ENCODE results near the gene ARGLU1. TPM values are rescaled to one million over a fixed set of nuclear protein-coding genes. Genes with fewer than 3 reads are reported as not detected.

The ARGLU1 gene
- total and polyA plus RNA-seq, 9 of the 15 experiments (the other 6 are each of a cell fraction or from before 2014, with no cell fraction given) = 19.3 to 99.9 (median 49.3) TPM

DNA sequence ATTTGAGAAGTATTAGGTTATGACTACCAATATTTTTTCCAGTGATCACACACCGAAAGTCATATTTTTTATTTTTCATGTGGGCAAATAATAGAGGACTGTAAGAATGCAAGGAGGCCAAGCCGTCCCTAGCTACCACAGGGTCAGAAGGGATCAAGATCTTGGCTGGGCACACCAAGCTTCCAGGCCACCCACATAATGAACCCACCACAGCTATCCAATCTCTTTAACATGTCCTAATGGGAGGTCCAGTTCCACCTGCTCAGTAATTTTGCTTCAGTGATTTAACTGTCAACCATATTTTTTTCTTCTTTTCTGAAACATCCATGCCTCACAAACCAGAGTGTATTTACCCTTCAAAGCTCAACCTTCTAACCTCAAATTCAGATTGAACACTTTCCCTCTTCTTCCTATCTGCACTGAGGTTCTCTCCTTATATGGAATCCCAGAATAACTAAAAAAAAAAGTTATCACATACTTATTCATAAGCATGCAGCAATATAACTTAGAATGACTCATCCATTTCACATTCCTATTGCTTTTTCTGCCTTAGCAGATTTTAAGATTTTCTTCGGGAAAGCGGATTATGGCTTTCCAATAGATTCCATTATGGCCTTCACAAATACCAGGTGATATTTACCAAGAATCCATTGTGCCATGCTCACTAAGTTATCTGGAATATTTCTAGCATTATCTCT lies 12.2 kb downstream of the ARGLU1 start (continued):
- TF ChIP-seq, protein P1, sequence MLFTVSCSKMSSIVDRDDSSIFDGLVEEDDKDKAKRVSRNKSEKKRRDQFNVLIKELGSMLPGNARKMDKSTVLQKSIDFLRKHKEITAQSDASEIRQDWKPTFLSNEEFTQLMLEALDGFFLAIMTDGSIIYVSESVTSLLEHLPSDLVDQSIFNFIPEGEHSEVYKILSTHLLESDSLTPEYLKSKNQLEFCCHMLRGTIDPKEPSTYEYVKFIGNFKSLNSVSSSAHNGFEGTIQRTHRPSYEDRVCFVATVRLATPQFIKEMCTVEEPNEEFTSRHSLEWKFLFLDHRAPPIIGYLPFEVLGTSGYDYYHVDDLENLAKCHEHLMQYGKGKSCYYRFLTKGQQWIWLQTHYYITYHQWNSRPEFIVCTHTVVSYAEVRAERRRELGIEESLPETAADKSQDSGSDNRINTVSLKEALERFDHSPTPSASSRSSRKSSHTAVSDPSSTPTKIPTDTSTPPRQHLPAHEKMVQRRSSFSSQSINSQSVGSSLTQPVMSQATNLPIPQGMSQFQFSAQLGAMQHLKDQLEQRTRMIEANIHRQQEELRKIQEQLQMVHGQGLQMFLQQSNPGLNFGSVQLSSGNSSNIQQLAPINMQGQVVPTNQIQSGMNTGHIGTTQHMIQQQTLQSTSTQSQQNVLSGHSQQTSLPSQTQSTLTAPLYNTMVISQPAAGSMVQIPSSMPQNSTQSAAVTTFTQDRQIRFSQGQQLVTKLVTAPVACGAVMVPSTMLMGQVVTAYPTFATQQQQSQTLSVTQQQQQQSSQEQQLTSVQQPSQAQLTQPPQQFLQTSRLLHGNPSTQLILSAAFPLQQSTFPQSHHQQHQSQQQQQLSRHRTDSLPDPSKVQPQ (CRISPR knock-in tag; IDR thresholded peaks at IDR 0.05; ENCODE audit: borderline replicate concordance) = no peak
- TF ChIP-seq KAT7 (CRISPR knock-in tag; IDR thresholded peaks at IDR 0.05; ENCODE audit: borderline replicate concordance) (no peak), LARP7 (IDR thresholded peaks at IDR 0.05) (no peak)

GRCh38 chr13:106551751-106552150 lies 16.2 kb downstream of the ARGLU1 start:
- in situ Hi-C loops (cut with MboI) = no loop called here
- H4K20me1 ChIP-seq (replicated peaks; ENCODE audit: control insufficient read depth, insufficient read depth, low read length) = 0 out of 2 replicates have a peak, but pooled peaks cover 3% of the 10 kb centered on the region
- POLR2A ChIA-PET = interaction anchor here (1.1 kb wide), 1 partner anchor 8 kb away, joined by 3 read pairs; no protein-coding TSS in a partner anchor

More at GRCh38 chr13:106551751-106552150, 16.2 kb downstream of the ARGLU1 start:
- Histone ChIP-seq H3K79me2 (ENCODE audit: control insufficient read depth, insufficient read depth, low read length) (peaks cover 76% of the 10 kb centered on the region), H3K27ac (ENCODE audit: extremely low read depth, low read depth, low read length) (no peak overlapping the region), H3K9me1 (ENCODE audit: control insufficient read depth, insufficient read depth, low read length) (no peaks in the 10 kb centered on the region), H3K9me3 (replicated peaks; ENCODE audit: control insufficient read depth, insufficient read depth, low read depth, low read length) (no peaks in the 10 kb centered on the region), H3K27me3 (ENCODE audit: control insufficient read depth in 2 of 2, insufficient read depth in 2 of 2, low read length in 2 of 2) (no peaks in the 10 kb centered on the region), H3K4me2 (ENCODE audit: insufficient read depth, low read length) (no peak overlapping the region), H2AFZ (ENCODE audit: low read depth, low read length) (no peak overlapping the region), H3K4me1 (replicated peaks in 1 of 2; ENCODE audit: control insufficient read depth in 2 of 2, insufficient read depth in 2 of 2, low read length in 2 of 2) (no peaks in the 10 kb centered on the region), H3K9ac (ENCODE audit: insufficient read depth in 1 of 2, low read depth in 2 of 2, low read length in 2 of 2) (no peak overlapping the region), H3K36me3 (ENCODE audit: control insufficient read depth, insufficient read depth, low read length) (peaks cover 90% of the 10 kb centered on the region), H3K4me3 (no peak overlapping the region)
- TF ChIP-seq HSF4 (CRISPR knock-in tag; IDR thresholded peaks at IDR 0.05; ENCODE audit: borderline replicate concordance) = no peak
- no peak for TF ChIP-seq MCM7 (IDR thresholded peaks at IDR 0.05)
- no peak for TF ChIP-seq TCF7 (IDR thresholded peaks at IDR 0.05; ENCODE audit: borderline replicate concordance)
- no peak for TF ChIP-seq CHD2 (IDR thresholded peaks at IDR 0.05; ENCODE audit: low read depth, low read length)
- no TSS peak for BruUV-seq (replicated peaks)
- ATAC-seq (no peak), DNase-seq (ENCODE audit: extremely low read depth in 1 of 4, low spot score in 3 of 4) (no peak), FAIRE-seq (no peak)
- CTCF ChIA-PET (ENCODE audit: low intra/inter-chr PET ratio) = no interaction called here
- 94% methylated on average over 3 of the region's 3 CpGs for WGBS (ENCODE audit: insufficient coverage, low coverage, missing lambda C conversion rate)
- intact Hi-C loops (cut with micrococcal nuclease) = no loop called here
